Measurements from ENCODE around the gene UBB. TPM values are rescaled to one million over a fixed set of nuclear protein-coding genes. Genes with fewer than 3 reads are reported as not detected.
"Not testable (repeated sequence)": the region's sequence is repeated elsewhere in the genome, so short reads cannot be mapped to it uniquely, and the experiment has no call there.

UBB gene
- total RNA-seq, 4 donors from 2014 or later, result 606 to 678 (median 615) TPM

- no peak overlapping the region for H3K4me3 ChIP-seq (ENCODE audit: low read depth, poor library complexity, severe bottlenecking)
- WGBS, 2 donors, result 48 to 50% methylated on average over 9 of the region's 9 CpGs
- DNase-seq (ENCODE audit: low spot score in 2 of 2), result no peak
- TF ChIP-seq, protein P1, sequence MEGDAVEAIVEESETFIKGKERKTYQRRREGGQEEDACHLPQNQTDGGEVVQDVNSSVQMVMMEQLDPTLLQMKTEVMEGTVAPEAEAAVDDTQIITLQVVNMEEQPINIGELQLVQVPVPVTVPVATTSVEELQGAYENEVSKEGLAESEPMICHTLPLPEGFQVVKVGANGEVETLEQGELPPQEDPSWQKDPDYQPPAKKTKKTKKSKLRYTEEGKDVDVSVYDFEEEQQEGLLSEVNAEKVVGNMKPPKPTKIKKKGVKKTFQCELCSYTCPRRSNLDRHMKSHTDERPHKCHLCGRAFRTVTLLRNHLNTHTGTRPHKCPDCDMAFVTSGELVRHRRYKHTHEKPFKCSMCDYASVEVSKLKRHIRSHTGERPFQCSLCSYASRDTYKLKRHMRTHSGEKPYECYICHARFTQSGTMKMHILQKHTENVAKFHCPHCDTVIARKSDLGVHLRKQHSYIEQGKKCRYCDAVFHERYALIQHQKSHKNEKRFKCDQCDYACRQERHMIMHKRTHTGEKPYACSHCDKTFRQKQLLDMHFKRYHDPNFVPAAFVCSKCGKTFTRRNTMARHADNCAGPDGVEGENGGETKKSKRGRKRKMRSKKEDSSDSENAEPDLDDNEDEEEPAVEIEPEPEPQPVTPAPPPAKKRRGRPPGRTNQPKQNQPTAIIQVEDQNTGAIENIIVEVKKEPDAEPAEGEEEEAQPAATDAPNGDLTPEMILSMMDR (IDR thresholded peaks at IDR 0.05), result no peak
- no peak for TF ChIP-seq POLR2A (IDR thresholded peaks at IDR 0.05)
- intact Hi-C loops (cut with DNase I; ENCODE audit: low total_unique reads), result no loop called here
Measured at GRCh38 chr17:16398270-16399267, 17.7 kb downstream of the UBB start.

DNA sequence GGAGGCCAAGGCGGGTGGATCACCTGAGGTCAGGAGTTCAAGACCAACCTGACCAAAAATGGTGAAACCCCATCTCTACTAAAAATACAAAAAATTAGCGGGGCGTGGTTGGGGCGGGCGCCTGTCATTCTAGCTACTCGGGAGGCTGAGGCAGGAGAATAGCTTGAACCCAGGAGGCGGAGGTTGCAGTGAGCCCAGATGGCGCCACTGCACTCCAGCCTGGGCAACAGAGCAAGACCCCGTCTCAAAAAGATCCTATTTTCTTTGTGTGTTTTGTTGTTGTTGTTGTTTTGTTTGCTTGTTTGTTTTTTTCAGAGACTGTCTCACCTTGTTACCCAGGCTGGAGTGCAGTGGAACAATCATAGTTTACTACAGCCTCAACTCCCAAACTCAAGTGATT, 23.0 kb downstream of the UBB start:
- 92% methylated on average over 9 of the region's 9 CpGs for WGBS, 2 donors
- H3K4me3 ChIP-seq (ENCODE audit: low read depth, poor library complexity, severe bottlenecking); intact Hi-C loops (cut with DNase I; ENCODE audit: low total_unique reads); DNase-seq (ENCODE audit: low spot score in 2 of 2): not testable (repeated sequence)

GRCh38 chr17:16406742-16407674, 26.1 kb downstream of the UBB start:
- WGBS, 2 donors, result 5 to 8% methylated on average over 65 to 67 of the region's 67 CpGs
- intact Hi-C loops (cut with DNase I; ENCODE audit: low total_unique reads), result no loop called here
- no peak for TF ChIP-seq POLR2A (IDR thresholded peaks at IDR 0.05)
- TF ChIP-seq, protein P1 (IDR thresholded peaks at IDR 0.05), result no peak
- DNase-seq (ENCODE audit: low spot score in 2 of 2), result peak in 1 of 2 donors; percentile 91
- peak overlapping the region; percentile 48 for H3K4me3 ChIP-seq (ENCODE audit: low read depth, poor library complexity, severe bottlenecking)

DNA sequence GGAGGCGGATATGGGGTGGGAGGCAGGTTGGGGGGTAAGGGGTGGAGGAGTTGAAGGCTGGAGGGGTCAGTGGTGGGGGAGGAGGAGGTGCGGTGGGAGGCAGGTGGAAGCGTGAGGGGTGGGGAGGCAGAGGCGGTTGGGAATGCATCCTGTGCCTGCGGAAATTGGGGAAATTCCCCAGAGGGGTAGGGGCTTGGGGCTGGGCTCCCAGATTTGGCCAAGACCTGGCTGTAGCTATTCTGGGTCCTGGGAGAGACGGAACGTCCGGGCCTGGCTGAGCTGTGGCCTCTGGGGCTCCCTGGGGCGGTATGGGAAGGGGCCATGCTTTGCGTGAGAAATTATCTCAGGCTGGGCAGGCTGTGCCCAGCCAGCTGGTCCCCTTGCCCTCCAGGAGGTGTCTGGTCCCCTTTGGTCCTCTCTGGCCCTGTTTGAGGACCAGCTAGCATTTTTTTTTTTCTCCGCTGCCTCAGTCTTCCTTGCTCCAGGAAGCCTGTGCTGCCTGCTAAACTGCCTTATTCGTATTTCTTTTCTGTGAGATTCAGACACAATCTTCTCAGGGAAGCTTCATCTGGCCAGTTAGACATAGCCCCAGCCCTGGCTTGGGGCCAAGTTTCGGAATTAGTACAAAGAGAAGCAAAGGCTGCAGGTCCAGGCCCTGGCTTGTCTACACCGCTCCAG, 27.2 kb downstream of the UBB start:
- intact Hi-C loops (cut with DNase I; ENCODE audit: low total_unique reads), result no loop called here
- 14 to 18% methylated on average over 13 to 14 of the region's 14 CpGs for WGBS, 2 donors
- peak in 1 of 2 donors; percentile 70 for DNase-seq (ENCODE audit: low spot score in 2 of 2)
- H3K4me3 ChIP-seq (ENCODE audit: low read depth, poor library complexity, severe bottlenecking), result no peak overlapping the region
- TF ChIP-seq, protein P1 (IDR thresholded peaks at IDR 0.05), result no peak
- no peak for TF ChIP-seq POLR2A (IDR thresholded peaks at IDR 0.05)

DNA sequence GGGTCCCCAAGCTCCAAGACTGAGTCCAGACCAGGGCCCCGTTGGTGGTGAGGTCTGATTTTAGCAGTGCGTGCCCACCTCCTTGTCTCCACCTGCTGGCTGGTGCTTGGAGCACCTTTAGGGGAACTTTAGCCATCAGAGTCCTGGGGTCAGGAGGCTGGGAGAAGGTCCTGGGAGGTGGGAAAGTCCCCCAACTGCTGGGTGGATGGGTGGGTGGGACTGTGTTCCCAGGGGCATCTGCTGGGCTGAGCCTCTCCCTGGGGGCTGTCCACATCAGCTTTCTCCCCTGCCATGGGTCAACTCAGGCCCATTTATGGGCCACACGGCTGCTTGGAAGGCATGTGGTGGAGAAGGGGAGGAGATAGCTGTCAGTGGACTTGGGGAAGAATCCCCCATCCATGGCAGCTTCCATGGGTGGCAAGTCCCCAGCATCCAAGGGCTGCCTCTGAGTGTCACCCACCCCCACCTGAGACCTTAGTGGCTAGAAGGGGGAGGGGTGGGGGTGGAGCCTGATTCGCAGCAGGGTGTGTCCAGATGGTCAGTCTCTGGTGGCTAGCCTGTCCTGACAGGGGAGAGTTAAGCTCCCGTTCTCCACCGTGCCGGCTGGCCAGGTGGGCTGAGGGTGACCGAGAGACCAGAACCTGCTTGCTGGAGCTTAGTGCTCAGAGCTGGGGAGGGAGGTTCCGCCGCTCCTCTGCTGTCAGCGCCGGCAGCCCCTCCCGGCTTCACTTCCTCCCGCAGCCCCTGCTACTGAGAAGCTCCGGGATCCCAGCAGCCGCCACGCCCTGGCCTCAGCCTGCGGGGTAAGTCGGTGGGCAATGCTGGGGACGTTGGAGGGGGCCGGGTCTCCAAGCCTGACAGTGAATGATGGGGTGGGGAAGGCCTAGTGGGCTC, 34.4 kb downstream of the UBB start, which contains the start of gene TRPV2:
Gene TRPV2 (plus strand): TSS at position 541 of the 894 bp plus-strand sequence. CDS start 2,098 bp downstream, outside the sequence.
- peak within 1 kb of the TSS; percentile 46 for H3K4me3 ChIP-seq (ENCODE audit: low read depth, poor library complexity, severe bottlenecking)
- TF ChIP-seq POLR2A (IDR thresholded peaks at IDR 0.05), result no peak
- TF ChIP-seq, protein P1 (IDR thresholded peaks at IDR 0.05), result no peak
- no peak for DNase-seq (ENCODE audit: low spot score in 2 of 2)
- WGBS, 2 donors, result 33 to 47% methylated on average over 8 to 20 of the region's 21 CpGs
- intact Hi-C loops (cut with DNase I; ENCODE audit: low total_unique reads), result no loop called here
